Esophagus muscularis mucosa (tissue), 4 donors: ENCODE results near the gene DHX32.

ENCODE experiments used
- CTCF ChIP-seq, 3 experiments: fragments of 200-600 bp in 2 of 3; fragments of 450-650 bp in 1 of 3; sonication (generic) in 2 of 3; IDR thresholded peaks; one replicate each; pipeline ENCODE4 v1.5.1; 2017 to 2019; ENCODE audit warnings: antibody characterized with exemption in 3 of 3, mild to moderate bottlenecking in 2 of 3, moderate library complexity in 1 of 3
- EP300 ChIP-seq: sonication (generic); formaldehyde crosslinking; IDR thresholded peaks from one replicate; pipeline ENCODE4 v1.6.1; 2017; ENCODE audit warnings: antibody characterized with exemption
- POLR2A ChIP-seq: fragments of 450-650 bp; IDR thresholded peaks from one replicate; pipeline ENCODE4 v1.6.1; 2017; ENCODE audit warnings: antibody characterized with exemption, moderate library complexity, mild to moderate bottlenecking, low read depth

- no peak for TF ChIP-seq CTCF (IDR thresholded peaks at IDR 0.05)
- no peak for TF ChIP-seq POLR2A
- TF ChIP-seq EP300 = no peak
These were observed 42.1 kb downstream of the DHX32 start for GRCh38 chr10:125838802-125839575.
